H9 (cell line): ENCODE results near the gene GPS1. TPM values are rescaled to one million over a fixed set of nuclear protein-coding genes. Genes with fewer than 3 reads are reported as not detected.

Source experiments
- DNase-seq: peaks from one replicate; pipeline ENCODE4 v3.0.0-alpha.2; 2017
- H2AFZ ChIP-seq: one replicate; pipeline ENCODE4 v1.6.1; 2013; ENCODE audit warnings: mild to moderate bottlenecking, low read length, control low read depth, moderate library complexity
- H2AK5ac ChIP-seq: 2 replicates; pipeline ENCODE4 v1.6.1; 2013; ENCODE audit warnings: low read length, control low read depth, mixed read lengths; ENCODE audit not compliant: insufficient read length
- H2BK120ac ChIP-seq: one replicate; pipeline ENCODE4 v1.6.1; 2013; ENCODE audit warnings: low read depth, mild to moderate bottlenecking, low read length, control low read depth, inconsistent platforms; ENCODE audit not compliant: poor library complexity, severe bottlenecking
- H2BK12ac ChIP-seq: 2 replicates; pipeline ENCODE4 v1.6.1; 2013; ENCODE audit warnings: low read length, control low read depth, mixed read lengths, low read depth; ENCODE audit not compliant: insufficient read length
- H2BK15ac ChIP-seq: 2 replicates; pipeline ENCODE4 v1.6.1; 2013; ENCODE audit warnings: low read depth, low read length, control low read depth
- H2BK20ac ChIP-seq: one replicate; pipeline ENCODE4 v1.6.1; 2013; ENCODE audit warnings: low read depth, mild to moderate bottlenecking, low read length, control low read depth, inconsistent platforms; ENCODE audit not compliant: poor library complexity, severe bottlenecking
- H2BK5ac ChIP-seq: 2 replicates; pipeline ENCODE4 v1.6.1; 2013; ENCODE audit warnings: low read length, control low read depth, mixed read lengths; ENCODE audit not compliant: insufficient read length
- H3K14ac ChIP-seq: 2 replicates; pipeline ENCODE4 v1.6.1; 2013; ENCODE audit warnings: low read length, control low read depth; ENCODE audit not compliant: insufficient read depth
- H3K18ac ChIP-seq: 2 replicates; pipeline ENCODE4 v1.6.1; 2013; ENCODE audit warnings: low read depth, mild to moderate bottlenecking, mixed read lengths, low read length, control low read depth; ENCODE audit not compliant: insufficient read length
- H3K23ac ChIP-seq: 2 replicates; pipeline ENCODE4 v1.6.1; 2013; ENCODE audit warnings: low read length, control low read depth, mixed read lengths, low read depth; ENCODE audit not compliant: insufficient read length
- H3K23me2 ChIP-seq: 2 replicates; pipeline ENCODE4 v1.6.1; 2013; ENCODE audit warnings: low read depth, mild to moderate bottlenecking, mixed read lengths, low read length, control low read depth; ENCODE audit not compliant: insufficient read length, poor library complexity, severe bottlenecking
- H3K27ac ChIP-seq: 2 replicates; pipeline ENCODE4 v1.5.1; 2013; ENCODE audit warnings: low read length, control low read depth, mixed read lengths, low read depth; ENCODE audit not compliant: insufficient read length
- H3K27me3 ChIP-seq: 2 replicates; pipeline ENCODE4 v1.6.1; 2013; ENCODE audit warnings: low read length, control low read depth, inconsistent platforms; ENCODE audit not compliant: insufficient read depth
- H3K4ac ChIP-seq: 2 replicates; pipeline ENCODE4 v1.6.1; 2013; ENCODE audit warnings: low read depth, mild to moderate bottlenecking, control low read depth, inconsistent platforms, low read length, moderate library complexity
- H3K4me1 ChIP-seq: 2 replicates; pipeline ENCODE4 v1.6.1; 2013; ENCODE audit warnings: low read length, control low read depth, inconsistent platforms; ENCODE audit not compliant: insufficient read depth
- H3K4me2 ChIP-seq: 2 replicates; pipeline ENCODE4 v1.6.1; 2013; ENCODE audit warnings: low read length, control low read depth, mixed read lengths; ENCODE audit not compliant: insufficient read length, insufficient read depth
- H3K56ac ChIP-seq: 2 replicates; pipeline ENCODE4 v1.6.1; 2013; ENCODE audit warnings: low read depth, mild to moderate bottlenecking, mixed read lengths, low read length, control low read depth; ENCODE audit not compliant: insufficient read length
- H3K79me1 ChIP-seq: 2 replicates; pipeline ENCODE4 v1.6.1; 2013; ENCODE audit warnings: low read depth, mild to moderate bottlenecking, moderate library complexity, low read length, control low read depth, inconsistent platforms; ENCODE audit not compliant: insufficient read depth, poor library complexity, severe bottlenecking
- H3K79me2 ChIP-seq: 2 replicates; pipeline ENCODE4 v1.6.1; 2013; ENCODE audit warnings: low read length, control low read depth, inconsistent platforms; ENCODE audit not compliant: insufficient read depth
- H3K9ac ChIP-seq: 2 replicates; pipeline ENCODE4 v1.6.1; 2013; ENCODE audit warnings: low read length, control low read depth, mixed read lengths; ENCODE audit not compliant: insufficient read length; ENCODE audit errors: extremely low read depth
- H3K9me3 ChIP-seq: one replicate; pipeline ENCODE4 v1.6.1; 2013; ENCODE audit warnings: low read depth, low read length, inconsistent platforms; ENCODE audit not compliant: control insufficient read depth
- H3T11ph ChIP-seq: one replicate; pipeline ENCODE4 v1.6.1; 2013; ENCODE audit warnings: mild to moderate bottlenecking, low read length, control low read depth, inconsistent platforms
- H4K20me1 ChIP-seq: one replicate; pipeline ENCODE4 v1.6.1; 2013; ENCODE audit not compliant: control insufficient read depth, insufficient read length, insufficient read depth
- H4K5ac ChIP-seq: 2 replicates; pipeline ENCODE4 v1.6.1; 2013; ENCODE audit warnings: low read depth, mild to moderate bottlenecking, mixed read lengths, low read length, control low read depth; ENCODE audit not compliant: insufficient read length
- H4K8ac ChIP-seq: replicated peaks from 2 replicates; pipeline ENCODE4 v1.6.1; 2013; ENCODE audit warnings: low read length, control low read depth, mixed read lengths, low read depth; ENCODE audit not compliant: insufficient read length
- H4K91ac ChIP-seq: 2 replicates; pipeline ENCODE4 v1.6.1; 2013; ENCODE audit warnings: low read depth, mild to moderate bottlenecking, moderate library complexity, mixed read lengths, low read length, control low read depth; ENCODE audit not compliant: insufficient read length
- H3K27ac Mint-ChIP-seq, 3 experiments: 2 replicates in 2 of 3; 3 replicates in 1 of 3; pipeline ENCODE4 v1.8.0; 2020 to 2021; ENCODE audit warnings: mixed read lengths in 3 of 3, mild to moderate bottlenecking in 1 of 3, moderate library complexity in 1 of 3
- H3K27me3 Mint-ChIP-seq: 2 replicates; pipeline ENCODE4 v1.8.0; 2021; ENCODE audit warnings: low read depth, mild to moderate bottlenecking, moderate library complexity, mixed read lengths
- H3K36me3 Mint-ChIP-seq, 3 experiments: 2 replicates in 2 of 3; 3 replicates in 1 of 3; pipeline ENCODE4 v1.8.0; 2020 to 2021; ENCODE audit warnings: low read depth in 3 of 3, mixed read lengths in 3 of 3; ENCODE audit not compliant: insufficient read depth in 1 of 3
- H3K4me1 Mint-ChIP-seq, 2 experiments: 2 replicates each; pipeline ENCODE4 v1.8.0; 2020; ENCODE audit warnings: mixed read lengths in 2 of 2
- H3K4me3 Mint-ChIP-seq, 2 experiments: 2 replicates in 1 of 2; 3 replicates in 1 of 2; pipeline ENCODE4 v1.8.0; 2020 to 2021; ENCODE audit warnings: mild to moderate bottlenecking in 2 of 2, mixed read lengths in 2 of 2, moderate library complexity in 1 of 2
- H3K9me3 Mint-ChIP-seq, 2 experiments: 2 replicates in 1 of 2; 3 replicates in 1 of 2; pipeline ENCODE4 v1.8.0; 2020; ENCODE audit warnings: mild to moderate bottlenecking in 2 of 2, mixed read lengths in 2 of 2, moderate library complexity in 1 of 2
- WGBS: extraction: QIAGEN DNeasy Blood & Tissue Kit; methylation state at CpG from one replicate; pipeline ENCODE4 v1.1.7; 2013; ENCODE audit warnings: missing lambda C conversion rate, low lambda C conversion rate, mixed read lengths; ENCODE audit not compliant: insufficient read length; ENCODE audit errors: extremely low coverage; 5-methylcytosine and 5-hydroxymethylcytosine counted together
- total RNA-seq: library from RNA; stranded (reverse); gene quantifications from 2 replicates; pipeline ENCODE4 v1.2.1, GENCODE V29; 2021
- TF ChIP-seq, protein P1 (sequence below): fragments of 200-600 bp; sonication (generic); conservative IDR thresholded peaks from 3 replicates; pipeline ENCODE4 v1.8.0; 2021; ENCODE audit warnings: antibody characterized with exemption, mild to moderate bottlenecking

GPS1 gene
- total RNA-seq, 1 experiment from 2014 or later = 164 TPM

DNA sequence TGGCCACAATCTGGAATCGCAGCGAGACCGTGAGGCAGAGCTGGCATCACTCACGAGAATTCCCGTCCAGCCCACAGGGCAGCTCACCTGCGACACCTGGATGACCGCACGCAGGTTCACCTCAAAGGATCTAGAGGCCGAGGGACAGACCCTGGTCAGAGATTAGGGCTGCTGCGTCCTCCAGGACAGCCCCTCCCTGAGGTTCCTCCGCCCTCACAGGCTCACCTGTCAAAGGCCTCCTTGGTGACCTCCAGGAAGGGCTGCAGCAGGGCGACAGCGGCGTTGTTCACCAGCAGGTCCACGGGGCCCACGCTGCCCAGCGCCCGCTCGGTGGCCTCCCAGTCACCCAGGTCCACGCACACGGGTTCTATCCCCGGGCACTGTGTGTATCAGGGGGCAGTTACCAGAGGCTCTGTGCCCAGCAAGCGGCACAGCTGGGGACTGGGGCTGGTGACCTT is 15.0 kb upstream of the GPS1 start:
- no peak for DNase-seq
- Histone ChIP-seq H4K20me1 (no peaks in the 10 kb centered on the region), H4K8ac (no peak overlapping the region), H2BK15ac (no peak overlapping the region), H3K56ac (no peak overlapping the region), H3K4me2 (peak overlapping the region; percentile 37), H3K4me1 (no peaks in the 10 kb centered on the region), H4K91ac (no peak overlapping the region), H3K9me3 (no peaks in the 10 kb centered on the region), H3K23me2 (peaks cover 8% of the 10 kb centered on the region), H3K14ac (no peak overlapping the region), H2BK120ac (no peak overlapping the region), H3K9ac (no peak overlapping the region), H3K27me3 (no peaks in the 10 kb centered on the region; the same call in 1 of the 2 replicates), H4K5ac (no peak overlapping the region), H2BK20ac (no peak overlapping the region), H3K79me2 (no peaks in the 10 kb centered on the region), H3K4ac (no peak overlapping the region), H2BK12ac (no peak overlapping the region), H3K27ac (no peak overlapping the region), H3K18ac (no peak overlapping the region), H3T11ph (no peak overlapping the region), H2BK5ac (no peak overlapping the region), H2AFZ (no peak overlapping the region), H3K79me1 (no peaks in the 10 kb centered on the region), H2AK5ac (no peak overlapping the region), H3K23ac (no peak overlapping the region)
- TF ChIP-seq, protein P1, sequence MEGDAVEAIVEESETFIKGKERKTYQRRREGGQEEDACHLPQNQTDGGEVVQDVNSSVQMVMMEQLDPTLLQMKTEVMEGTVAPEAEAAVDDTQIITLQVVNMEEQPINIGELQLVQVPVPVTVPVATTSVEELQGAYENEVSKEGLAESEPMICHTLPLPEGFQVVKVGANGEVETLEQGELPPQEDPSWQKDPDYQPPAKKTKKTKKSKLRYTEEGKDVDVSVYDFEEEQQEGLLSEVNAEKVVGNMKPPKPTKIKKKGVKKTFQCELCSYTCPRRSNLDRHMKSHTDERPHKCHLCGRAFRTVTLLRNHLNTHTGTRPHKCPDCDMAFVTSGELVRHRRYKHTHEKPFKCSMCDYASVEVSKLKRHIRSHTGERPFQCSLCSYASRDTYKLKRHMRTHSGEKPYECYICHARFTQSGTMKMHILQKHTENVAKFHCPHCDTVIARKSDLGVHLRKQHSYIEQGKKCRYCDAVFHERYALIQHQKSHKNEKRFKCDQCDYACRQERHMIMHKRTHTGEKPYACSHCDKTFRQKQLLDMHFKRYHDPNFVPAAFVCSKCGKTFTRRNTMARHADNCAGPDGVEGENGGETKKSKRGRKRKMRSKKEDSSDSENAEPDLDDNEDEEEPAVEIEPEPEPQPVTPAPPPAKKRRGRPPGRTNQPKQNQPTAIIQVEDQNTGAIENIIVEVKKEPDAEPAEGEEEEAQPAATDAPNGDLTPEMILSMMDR = no peak
- Mint-ChIP-seq H3K36me3 (peaks cover 8 to 16% (median 12%) of the 10 kb centered on the region in 3 experiments; a peak in 6 of 7 replicates), H3K4me1 (peaks cover 15 to 31% of the 10 kb centered on the region in 2 experiments), H3K4me3 (peak overlapping the region; percentile 74 to 79), H3K27me3 (peaks cover 14% of the 10 kb centered on the region), H3K9me3 (no peaks in the 10 kb centered on the region; a peak in 1 of 5 replicates), H3K27ac (no peak overlapping the region)
- no CpG with 5 or more reads among the region's 23 CpGs for whole genome bisulfite sequencing
